ENCODE measurements around the gene KLK14. TPM values are rescaled to one million over a fixed set of nuclear protein-coding genes. Genes with fewer than 3 reads are reported as not detected.

Gene KLK14, protein sequence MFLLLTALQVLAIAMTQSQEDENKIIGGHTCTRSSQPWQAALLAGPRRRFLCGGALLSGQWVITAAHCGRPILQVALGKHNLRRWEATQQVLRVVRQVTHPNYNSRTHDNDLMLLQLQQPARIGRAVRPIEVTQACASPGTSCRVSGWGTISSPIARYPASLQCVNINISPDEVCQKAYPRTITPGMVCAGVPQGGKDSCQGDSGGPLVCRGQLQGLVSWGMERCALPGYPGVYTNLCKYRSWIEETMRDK
- under 0.01 TPM in 1 of 2 replicates, not detected in the other for total RNA-seq

GRCh38 chr19:51082611-51083010 lies at the start of gene KLK14:
KLK14 (minus strand) TSS chr19:51082887; CDS start chr19:51082614, 273 bp downstream.

DNA sequence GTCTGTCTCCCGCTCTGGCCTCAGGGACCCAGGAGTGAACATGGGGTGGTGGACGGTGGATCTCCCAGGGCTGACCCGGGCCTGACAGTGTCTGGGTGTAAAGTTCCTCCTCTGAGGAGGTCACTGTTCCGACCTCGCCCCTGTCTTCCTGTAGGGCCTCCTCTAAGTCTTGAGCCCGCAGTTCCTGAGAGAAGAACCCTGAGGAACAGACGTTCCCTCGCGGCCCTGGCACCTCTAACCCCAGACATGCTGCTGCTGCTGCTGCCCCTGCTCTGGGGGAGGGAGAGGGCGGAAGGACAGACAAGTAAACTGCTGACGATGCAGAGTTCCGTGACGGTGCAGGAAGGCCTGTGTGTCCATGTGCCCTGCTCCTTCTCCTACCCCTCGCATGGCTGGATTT lies 42.0 kb upstream of the KLK14 start, which contains the start of gene SIGLEC9:
SIGLEC9 (plus strand) TSS at position 178 of the 400 bp plus-strand sequence; CDS start at position 247, 69 bp downstream.

DNA sequence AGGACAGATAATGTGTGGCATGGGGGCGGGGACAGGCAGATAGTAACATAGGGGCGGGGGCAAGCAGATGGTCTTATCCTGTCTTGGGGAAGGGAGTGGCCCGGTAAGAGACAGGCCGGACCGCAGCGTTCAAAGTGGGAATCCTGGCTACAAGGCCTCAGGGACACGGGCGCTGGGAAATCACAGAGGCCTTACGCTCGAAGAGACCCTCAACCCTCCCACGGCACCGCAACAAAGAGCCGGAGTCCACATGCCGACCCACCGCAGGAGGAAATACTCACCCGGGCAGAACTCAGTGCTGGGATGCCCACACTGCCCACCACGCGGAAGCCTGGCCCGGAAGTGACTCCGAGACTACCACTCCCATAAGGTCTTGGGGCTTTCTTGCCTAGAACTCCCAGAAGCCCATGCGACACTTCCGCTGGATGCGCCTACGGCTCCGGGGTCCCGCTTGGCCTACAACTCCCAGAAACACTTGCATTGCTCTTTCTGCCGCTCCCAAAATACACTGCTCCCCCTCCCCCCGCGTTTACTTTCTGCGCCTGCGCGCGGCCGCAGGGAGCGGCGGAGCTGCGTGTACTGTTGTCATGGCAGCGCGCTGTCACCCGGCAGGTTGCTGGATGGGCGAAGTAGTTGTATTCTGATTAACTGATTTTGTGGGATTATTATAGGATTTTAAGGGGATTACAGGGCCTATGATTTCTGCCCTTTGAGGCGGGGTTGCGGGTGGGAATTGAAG lies 25.5 kb upstream of the KLK14 start, which contains the start of gene CTU1:
CTU1 (minus strand) TSS at position 344 of the 739 bp plus-strand sequence. CDS start 3,840 bp downstream, outside the sequence.

GRCh38 chr19:51064534-51065220 lies 18.0 kb downstream of the KLK14 start, which contains the start of gene KLK13:
KLK13 (minus strand) TSS chr19:51065092; CDS start chr19:51065067, 25 bp downstream.

DNA sequence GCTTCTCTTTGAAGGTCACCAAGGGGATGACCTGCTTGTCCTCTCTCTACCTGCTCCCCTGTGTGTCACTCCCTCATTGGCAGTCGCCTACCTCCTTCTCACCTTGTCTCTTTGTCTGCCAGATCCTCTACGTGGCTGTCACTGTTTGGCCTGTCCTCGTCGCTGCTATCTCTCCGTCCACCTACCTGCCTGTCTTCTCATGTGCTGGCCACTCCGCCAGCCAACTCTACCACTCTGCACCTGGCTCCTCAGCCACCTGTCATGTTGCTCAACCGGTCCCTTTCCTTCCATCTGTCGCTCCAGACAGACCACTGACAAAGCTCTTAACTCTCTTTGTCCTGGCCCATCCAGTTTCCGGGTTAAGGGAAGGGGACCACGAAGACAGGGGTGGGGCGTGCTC lies 48.0 kb downstream of the KLK14 start, which contains the start of gene KLK12:
KLK12 (minus strand) TSS at position 299 of the 400 bp plus-strand sequence. CDS start 381 bp downstream, outside the sequence.

Other genes starting within 250 kb of the KLK14 start
- not detected in 2 replicates for gene KLK15, start 249.3 kb downstream of the KLK14 start, total RNA-seq
- gene KLK3, start 228.0 kb downstream of the KLK14 start, total RNA-seq, result not detected in 2 replicates
- not detected in 2 replicates for gene KLK2, start 209.4 kb downstream of the KLK14 start, total RNA-seq
- not detected in 2 replicates for gene KLK4, start 171.5 kb downstream of the KLK14 start, total RNA-seq
- not detected in 2 replicates for gene KLK5, start 129.8 kb downstream of the KLK14 start, total RNA-seq
- gene KLK6, start 113.3 kb downstream of the KLK14 start, total RNA-seq, result 0.32 TPM in 1 of 2 replicates, not detected in the other
- not detected in 2 replicates for gene KLK7, start 99.0 kb downstream of the KLK14 start, total RNA-seq
- not detected in 2 replicates for gene KLK8, start 81.3 kb downstream of the KLK14 start, total RNA-seq
- gene KLK10, start 63.2 kb downstream of the KLK14 start, total RNA-seq, result not detected in 2 replicates
- not detected in 2 replicates for gene KLK11, start 56.3 kb downstream of the KLK14 start, total RNA-seq
- not detected in 2 replicates for gene KLK12, start 47.9 kb downstream of the KLK14 start, total RNA-seq
- gene KLK13, start 17.8 kb downstream of the KLK14 start, total RNA-seq, result not detected in 2 replicates
- gene CTU1, start 25.5 kb upstream of the KLK14 start, total RNA-seq, result 9.7 and 10.8 TPM in 2 replicates
- gene SIGLEC9, start 42.0 kb upstream of the KLK14 start, total RNA-seq, result not detected in 2 replicates
- not detected in 2 replicates for gene SIGLEC7, start 59.4 kb upstream of the KLK14 start, total RNA-seq
- gene CD33, start 142.2 kb upstream of the KLK14 start, total RNA-seq, result not detected in 2 replicates
- gene SIGLECL1, start 168.2 kb upstream of the KLK14 start, total RNA-seq, result not detected in 2 replicates
- not detected in 2 replicates for gene IGLON5, start 228.8 kb upstream of the KLK14 start, total RNA-seq

Data from epithelial cell of umbilical artery (primary cell).